ENCODE results near the gene CRB1.
A peak's percentile ranks its signal among the peaks of the same experiment; 100 is the strongest.
"Not testable (repeated sequence)": the region's sequence is repeated elsewhere in the genome, so short reads cannot be mapped to it uniquely, and the experiment has no call there.

CRB1 gene

DNA sequence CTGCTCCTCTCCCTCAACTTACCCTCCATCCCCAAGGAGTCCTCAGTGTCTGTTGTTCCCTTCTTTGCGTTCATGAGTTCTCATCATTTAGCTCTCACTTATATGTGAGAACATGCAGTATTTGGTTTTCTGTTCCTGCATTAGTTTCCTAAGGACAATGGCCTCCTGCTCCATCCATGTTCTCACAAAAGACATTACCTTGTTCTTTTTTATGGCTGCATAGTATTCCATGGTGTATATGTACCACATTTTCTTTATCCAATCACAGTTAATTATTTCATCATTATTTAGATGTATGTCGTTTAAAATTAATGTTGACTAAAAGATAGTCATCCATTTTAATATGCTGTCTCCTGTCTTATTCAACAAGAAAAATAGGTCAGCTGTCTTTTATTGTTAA lies 134.1 kb downstream of the CRB1 start:
- no peak for DNase-seq

DNA sequence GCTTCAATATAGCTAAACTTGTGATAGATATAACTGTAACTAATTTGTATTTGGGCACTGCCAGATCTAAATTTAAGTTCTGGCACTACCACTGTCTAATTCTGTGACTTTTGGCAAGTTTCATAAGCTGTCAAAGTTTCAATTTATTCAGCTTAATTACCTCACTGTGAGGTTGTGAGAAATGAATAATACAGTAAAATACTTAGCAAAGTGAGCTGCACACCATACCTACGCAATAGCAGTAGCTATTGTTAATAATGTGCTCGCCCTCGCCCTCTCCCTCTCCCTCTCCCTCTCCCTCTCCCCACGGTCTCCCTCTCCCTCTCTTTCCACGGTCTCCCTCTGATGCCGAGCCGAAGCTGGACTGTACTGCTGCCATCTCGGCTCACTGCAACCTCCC lies 136.7 kb downstream of the CRB1 start:
- not testable (repeated sequence) for DNase-seq

GRCh38 chr1:197405614-197406013 lies 137.6 kb downstream of the CRB1 start:
- DNase-seq: not testable (repeated sequence)

DNA sequence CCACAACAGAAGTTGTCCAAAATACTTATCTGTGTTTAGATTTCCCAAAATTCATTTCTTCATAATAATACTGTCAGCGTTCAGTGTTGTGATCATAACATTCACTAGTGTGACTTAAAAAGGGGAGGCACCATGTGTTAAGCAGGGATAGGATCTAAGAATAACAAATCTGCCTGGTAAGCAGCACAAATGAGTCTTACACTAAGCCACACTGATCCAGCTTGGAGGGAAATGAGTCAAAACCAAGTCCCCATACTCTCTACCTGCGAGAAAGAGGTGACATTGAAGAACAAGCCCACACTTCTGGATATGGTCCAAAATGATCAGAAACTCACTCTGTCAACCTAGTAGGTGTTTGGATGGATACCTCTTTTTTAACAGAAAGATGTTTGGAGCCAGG lies 145.5 kb downstream of the CRB1 start:
- no peak for DNase-seq

DNA sequence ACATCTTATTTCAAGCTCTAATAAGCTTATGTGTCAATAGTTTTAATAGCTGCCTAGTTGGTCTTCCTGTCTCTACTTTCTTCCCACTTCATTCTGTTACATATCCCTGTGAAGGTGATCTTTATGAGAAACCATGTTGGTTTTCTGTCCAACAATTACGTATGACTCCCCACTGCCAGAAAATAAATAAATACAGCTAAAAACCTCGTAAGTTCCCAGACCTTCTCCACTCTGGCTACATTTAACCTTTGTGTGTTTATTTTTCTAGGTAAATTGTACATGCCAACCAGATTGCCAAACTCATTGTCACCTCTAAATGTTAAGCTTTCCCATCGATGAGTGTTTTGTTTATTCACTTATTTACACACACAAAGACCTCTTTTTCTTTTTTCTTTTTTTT lies 147.2 kb downstream of the CRB1 start:
- no peak for DNase-seq

DNA sequence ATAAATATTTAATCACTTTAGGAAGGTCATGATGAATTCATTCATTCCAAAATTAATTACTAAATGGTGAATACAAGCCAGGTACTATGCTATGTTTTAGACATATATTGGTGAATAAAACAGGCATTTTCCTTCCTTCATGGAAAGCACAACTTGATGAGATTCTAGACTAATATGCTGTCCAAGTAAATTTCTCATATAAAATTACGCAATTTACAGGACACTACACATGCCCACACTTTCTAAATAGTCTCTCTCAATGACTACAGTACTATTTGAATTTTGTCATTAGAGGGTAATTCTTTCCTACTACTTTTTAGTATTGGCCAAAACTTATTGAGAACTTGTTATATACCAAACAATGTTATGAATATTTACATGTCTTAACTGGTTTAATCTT lies 150.6 kb downstream of the CRB1 start:
- no peak for DNase-seq

DNA sequence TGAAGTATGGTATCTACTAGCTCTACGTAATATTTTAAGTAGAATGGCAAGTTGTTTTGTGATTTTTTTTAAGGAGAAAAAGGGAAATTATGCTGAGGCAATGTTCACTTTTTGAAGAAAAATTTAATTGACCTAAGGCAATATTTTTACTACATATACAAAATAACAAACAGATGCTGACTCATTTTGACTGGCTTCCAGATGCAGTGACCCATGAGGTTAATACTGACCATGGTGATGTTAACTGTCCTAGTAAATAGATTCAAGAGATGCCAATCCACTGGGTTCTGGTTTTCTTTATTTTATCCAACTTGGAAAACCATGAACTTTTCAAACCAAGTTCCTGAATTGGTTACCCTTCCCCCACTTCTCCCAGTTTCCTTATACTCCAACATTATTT lies 154.9 kb downstream of the CRB1 start:
- no peak for DNase-seq

GRCh38 chr1:197424380-197424779 lies 156.3 kb downstream of the CRB1 start:
- DNase-seq: no peak

DNA sequence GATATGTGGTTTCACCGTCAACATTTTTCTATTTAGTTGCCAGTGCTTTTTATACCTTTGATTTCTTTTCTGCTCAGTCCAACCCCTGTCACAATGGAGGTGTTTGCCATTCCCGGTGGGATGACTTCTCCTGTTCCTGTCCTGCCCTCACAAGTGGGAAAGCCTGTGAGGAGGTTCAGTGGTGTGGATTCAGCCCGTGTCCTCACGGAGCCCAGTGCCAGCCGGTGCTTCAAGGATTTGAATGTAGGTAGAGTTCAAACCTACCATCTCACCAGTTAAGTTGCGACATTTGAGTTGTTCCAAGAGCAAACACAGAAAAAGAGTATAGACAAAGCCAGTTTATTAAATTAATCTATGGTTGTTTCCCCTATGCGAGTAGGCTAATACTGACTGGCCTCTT lies 161.3 kb downstream of the CRB1 start:
- DNase-seq: no peak

DNA sequence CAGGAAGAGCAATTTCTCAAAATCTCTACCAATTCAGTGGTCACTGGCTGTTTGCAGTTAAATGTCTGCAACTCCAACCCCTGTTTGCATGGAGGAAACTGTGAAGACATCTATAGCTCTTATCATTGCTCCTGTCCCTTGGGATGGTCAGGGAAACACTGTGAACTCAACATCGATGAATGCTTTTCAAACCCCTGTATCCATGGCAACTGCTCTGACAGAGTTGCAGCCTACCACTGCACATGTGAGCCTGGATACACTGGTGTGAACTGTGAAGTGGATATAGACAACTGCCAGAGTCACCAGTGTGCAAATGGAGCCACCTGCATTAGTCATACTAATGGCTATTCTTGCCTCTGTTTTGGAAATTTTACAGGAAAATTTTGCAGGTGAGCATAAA lies 167.2 kb downstream of the CRB1 start:
- no peak for DNase-seq

DNA sequence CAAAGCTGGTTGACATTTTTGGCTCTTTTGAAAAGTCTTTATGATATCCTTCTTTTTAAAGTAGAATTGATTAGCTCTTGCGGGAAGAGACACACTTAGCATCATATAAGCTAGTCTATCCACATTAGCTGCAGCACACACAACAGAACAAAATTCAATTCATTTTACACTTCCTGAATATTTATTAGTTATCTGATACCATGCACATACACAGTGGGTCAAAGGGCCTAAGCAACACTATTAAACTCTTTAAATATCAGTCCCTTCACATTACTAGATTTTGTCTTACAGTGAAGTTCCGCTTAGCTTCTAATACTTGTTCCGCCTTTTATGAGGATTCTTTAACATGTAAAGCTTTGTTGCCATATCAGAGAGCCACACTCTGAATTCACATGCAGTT lies 169.5 kb downstream of the CRB1 start:
- DNase-seq: no peak

GRCh38 chr1:197438010-197438790 lies 170.1 kb downstream of the CRB1 start:
- no peak for DNase-seq

DNA sequence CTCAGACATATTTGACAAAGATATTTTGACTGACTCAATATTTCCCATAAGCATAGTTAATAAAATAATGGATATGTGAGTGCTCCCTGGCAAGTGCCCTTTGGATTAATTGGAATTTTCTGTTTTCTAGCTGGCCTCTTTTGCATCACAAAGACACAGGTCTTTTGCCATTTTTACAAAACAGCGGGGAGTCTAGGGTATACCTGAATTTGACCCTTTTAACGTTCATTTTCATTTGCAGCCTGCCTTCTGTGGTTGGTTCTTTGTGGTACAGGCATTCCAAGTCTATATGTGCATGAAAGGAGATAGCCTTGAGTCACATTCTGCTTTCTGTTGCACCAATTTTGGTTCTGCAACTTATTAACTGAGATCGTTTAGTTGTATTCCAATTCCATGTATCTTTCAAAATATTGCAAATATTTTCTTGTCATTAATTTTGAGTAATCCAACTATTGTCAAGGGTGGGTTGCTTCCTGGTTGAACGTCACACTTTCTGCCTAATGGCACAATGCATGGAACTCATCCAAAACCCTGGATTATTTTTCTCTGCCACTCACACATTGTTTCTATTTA lies 171.7 kb downstream of the CRB1 start:
- no peak for DNase-seq

DNA sequence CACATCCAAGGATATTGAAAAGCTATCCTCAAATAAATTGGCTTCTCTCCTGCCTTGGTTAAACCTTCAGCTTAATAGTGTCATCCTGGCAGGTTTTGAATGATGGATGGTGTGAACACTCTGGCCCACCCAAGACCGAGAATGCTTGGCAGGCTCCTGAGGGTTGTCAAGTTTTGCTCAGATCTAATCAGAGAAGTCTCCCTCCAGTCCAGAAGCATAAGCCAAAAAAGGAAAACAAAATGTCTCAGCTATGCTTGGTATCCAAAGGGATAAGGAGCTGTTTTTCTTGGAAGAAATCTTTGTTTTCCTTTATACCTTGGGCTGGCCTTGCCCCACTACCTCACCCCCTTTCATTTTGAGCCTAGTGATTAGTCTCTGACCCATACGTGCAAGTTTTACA lies 172.7 kb downstream of the CRB1 start:
- no peak for DNase-seq

DNA sequence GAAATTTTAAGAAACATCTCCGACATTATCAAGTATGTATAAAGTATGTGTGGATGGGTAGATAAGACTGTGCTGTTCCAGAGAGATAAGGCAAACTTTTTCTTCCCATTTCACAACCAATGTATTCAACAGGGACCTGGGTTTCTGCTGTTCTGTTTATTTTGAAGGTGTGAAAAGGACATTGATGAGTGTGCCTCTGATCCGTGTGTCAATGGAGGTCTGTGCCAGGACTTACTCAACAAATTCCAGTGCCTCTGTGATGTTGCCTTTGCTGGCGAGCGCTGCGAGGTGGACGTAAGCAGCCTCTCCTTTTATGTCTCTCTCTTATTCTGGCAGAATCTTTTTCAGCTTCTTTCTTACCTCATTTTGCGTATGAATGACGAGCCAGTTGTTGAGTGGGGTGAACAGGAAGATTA lies 174.0 kb downstream of the CRB1 start:
- DNase-seq: no peak

GRCh38 chr1:197444755-197445154 lies 176.7 kb downstream of the CRB1 start:
- DNase-seq: no peak

DNA sequence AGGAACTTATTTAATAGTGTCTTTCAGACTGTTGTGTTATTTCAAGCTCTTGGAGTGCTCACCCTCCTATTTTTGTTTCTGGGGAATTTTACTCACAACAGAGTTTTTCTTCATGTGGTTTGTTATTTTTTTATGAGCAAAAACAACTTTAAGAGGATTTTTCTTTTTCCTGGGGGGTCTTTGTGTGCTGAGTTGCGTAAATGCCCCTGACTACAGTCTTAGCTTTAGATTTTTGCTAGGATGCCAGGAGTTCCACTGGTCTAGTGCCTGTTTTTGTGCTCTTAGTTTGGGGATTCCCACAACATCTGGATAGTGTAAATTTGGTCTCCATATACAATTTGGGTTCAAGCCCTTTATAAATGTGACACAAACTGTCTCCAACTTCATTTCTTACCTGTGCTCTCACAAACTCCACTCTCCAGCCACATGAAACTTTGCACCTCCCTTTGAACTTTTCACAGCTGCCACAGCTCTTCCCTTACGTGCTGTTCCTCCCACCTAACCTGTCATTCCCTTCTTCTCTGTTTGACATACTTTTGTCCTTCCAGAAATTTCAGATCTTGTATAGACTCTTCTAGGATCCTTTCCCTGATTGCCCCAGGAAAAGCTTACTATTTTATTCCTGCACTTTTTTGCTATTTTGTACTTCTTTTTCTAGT lies 180.2 kb downstream of the CRB1 start:
- no peak for DNase-seq

DNA sequence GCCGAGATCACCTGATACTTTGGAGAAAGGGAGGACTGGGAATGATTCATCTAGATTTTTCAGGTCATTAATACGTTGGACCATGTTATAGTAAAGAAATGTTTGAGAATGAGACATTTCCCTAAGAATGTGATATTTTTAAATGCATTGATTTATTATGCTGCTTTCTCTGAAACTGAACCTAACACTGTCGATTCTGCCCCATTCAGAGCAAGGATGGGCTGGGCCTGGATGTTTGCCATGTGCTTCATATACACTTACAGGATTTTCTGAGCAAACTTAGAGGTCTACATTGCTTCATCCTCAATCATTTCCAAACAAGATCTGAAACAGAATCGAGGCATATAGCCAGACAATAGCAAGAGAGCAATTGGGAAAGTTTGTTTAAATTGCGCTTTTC lies 183.3 kb downstream of the CRB1 start:
- DNase-seq: no peak

GRCh38 chr1:197453376-197454058 lies 185.5 kb downstream of the CRB1 start:
- DNase-seq: no peak

- DNase-seq: no peak
These were observed 194.5 kb downstream of the CRB1 start for GRCh38 chr1:197462539-197462938.

DNA sequence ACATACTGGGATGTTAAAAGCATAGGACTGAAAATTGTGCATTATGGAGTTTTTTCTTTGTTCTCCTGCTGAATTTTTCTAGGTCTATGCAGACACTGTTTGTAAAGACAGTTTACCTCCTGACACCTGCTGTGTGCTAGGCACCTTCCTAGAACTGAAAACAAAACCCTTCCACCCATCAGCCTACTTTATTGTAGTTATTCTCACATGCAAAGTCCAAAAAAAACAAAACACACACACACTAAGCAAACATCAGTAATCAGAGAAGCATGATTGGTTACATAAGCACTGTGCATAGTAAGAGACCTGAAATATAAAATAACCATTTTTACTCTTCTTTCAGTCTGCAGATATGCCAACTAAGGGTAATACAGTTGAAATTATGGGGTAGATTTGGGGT lies 195.1 kb downstream of the CRB1 start:
- peak; percentile 1 for DNase-seq

GRCh38 chr1:197464044-197464443 lies 196.0 kb downstream of the CRB1 start:
- DNase-seq: no peak

DNA sequence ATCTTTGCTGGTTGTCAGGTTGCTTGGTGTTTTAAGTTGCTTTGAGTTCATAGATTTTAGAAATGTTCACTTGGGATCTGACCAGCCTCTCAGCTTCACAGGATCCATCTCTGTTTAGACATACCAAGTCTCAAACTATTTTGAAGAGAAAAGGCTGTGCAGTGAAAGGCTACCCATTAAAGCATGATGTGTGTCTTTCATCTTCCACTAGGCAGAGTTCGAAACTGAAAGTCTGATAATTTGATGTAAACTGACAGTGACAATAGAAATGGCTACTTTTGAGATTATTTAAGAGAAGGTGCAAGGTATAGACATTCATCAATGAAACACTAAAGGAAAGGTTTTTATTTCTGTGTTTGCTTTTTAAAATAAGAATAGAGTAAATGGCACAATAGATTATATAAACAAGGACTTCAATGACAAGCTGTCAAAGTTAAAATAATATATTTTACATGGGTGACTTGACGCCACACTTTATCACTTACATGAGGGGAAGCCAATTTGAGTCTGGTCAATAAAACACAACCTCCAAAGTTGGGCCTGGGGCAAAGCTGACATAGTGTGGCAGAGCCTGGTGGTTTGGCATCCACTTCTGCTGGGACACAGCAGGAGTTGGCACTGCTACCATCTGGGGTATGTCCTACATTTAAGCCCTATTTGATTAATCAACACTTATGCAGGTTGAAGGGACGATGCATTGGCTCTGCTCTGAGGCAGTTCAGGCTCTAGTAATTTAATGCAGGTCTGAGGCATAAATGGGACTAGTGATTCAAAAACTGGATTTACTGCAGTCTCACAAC lies 197.7 kb downstream of the CRB1 start:
- no peak for DNase-seq
